Measurements from ENCODE around the gene ANKRD23.

DNA sequence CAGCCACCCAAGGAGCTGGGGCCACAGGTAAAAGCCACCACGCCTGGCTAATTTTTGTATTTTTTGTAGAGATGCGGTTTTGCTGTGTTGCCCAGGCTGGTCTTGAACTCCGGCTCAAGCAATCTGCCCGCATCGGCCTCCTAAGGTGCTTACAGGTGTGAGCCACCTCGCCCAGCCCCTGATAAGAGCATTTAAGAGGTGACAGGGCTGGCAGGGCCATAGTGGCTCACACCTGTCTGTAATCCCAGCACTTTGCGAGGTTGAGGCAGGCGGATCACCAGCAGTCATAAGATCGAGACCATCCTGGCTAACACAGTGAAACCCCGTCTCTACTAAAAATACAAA lies 36.7 kb downstream of the ANKRD23 start:
- TF ChIP-seq, protein P1, sequence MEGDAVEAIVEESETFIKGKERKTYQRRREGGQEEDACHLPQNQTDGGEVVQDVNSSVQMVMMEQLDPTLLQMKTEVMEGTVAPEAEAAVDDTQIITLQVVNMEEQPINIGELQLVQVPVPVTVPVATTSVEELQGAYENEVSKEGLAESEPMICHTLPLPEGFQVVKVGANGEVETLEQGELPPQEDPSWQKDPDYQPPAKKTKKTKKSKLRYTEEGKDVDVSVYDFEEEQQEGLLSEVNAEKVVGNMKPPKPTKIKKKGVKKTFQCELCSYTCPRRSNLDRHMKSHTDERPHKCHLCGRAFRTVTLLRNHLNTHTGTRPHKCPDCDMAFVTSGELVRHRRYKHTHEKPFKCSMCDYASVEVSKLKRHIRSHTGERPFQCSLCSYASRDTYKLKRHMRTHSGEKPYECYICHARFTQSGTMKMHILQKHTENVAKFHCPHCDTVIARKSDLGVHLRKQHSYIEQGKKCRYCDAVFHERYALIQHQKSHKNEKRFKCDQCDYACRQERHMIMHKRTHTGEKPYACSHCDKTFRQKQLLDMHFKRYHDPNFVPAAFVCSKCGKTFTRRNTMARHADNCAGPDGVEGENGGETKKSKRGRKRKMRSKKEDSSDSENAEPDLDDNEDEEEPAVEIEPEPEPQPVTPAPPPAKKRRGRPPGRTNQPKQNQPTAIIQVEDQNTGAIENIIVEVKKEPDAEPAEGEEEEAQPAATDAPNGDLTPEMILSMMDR (IDR thresholded peaks at IDR 0.05; ENCODE audit: poor library complexity, severe bottlenecking): no peak
- TF ChIP-seq EP300 (conservative IDR thresholded peaks at IDR 0.05; ENCODE audit: poor library complexity, severe bottlenecking) (no peak), EZH2 (IDR thresholded peaks at IDR 0.05; ENCODE audit: borderline replicate concordance, insufficient read depth, low read length, poor library complexity, severe bottlenecking) (no peak), POLR2AphosphoS5 (IDR thresholded peaks at IDR 0.05) (no peak), RAD21 (conservative IDR thresholded peaks at IDR 0.05) (no peak)
